ENCODE results near the gene ASPDH.

ASPDH gene

GRCh38 chr19:50513746-50514345, at the start of gene ASPDH:
Gene ASPDH, minus strand, starts transcription at chr19:50513913. Its CDS starts 90 bp downstream, at chr19:50513823.
- DNase-seq: peak; percentile 48

- no peak for DNase-seq
These were observed 49.3 kb upstream of the ASPDH start for GRCh38 chr19:50562996-50563395.

- no peak for DNase-seq
These were observed 48.6 kb upstream of the ASPDH start for GRCh38 chr19:50562329-50562728.

GRCh38 chr19:50559636-50560035, 45.9 kb upstream of the ASPDH start:
- no peak for DNase-seq

- no peak for DNase-seq
These were observed 44.7 kb upstream of the ASPDH start for GRCh38 chr19:50558449-50558848.

GRCh38 chr19:50558039-50558438, 44.3 kb upstream of the ASPDH start:
- no peak for DNase-seq

- no peak for DNase-seq
These were observed 43.4 kb upstream of the ASPDH start for GRCh38 chr19:50557009-50557613.

GRCh38 chr19:50556282-50557008, 42.7 kb upstream of the ASPDH start:
- peak; percentile 43 for DNase-seq

GRCh38 chr19:50555450-50556281, 42.0 kb upstream of the ASPDH start:
- DNase-seq: no peak

- DNase-seq: no peak
These were observed 41.3 kb upstream of the ASPDH start for GRCh38 chr19:50555033-50555432.

- DNase-seq: no peak
These were observed 40.5 kb upstream of the ASPDH start for GRCh38 chr19:50554212-50554611.

GRCh38 chr19:50553134-50553703, 39.5 kb upstream of the ASPDH start:
- no peak for DNase-seq

- DNase-seq: no peak
These were observed 38.8 kb upstream of the ASPDH start for GRCh38 chr19:50552540-50552939.

- no peak for DNase-seq
These were observed 38.0 kb upstream of the ASPDH start for GRCh38 chr19:50551715-50552187.

GRCh38 chr19:50551034-50551714, 37.5 kb upstream of the ASPDH start:
- no peak for DNase-seq

GRCh38 chr19:50550594-50550966, 36.9 kb upstream of the ASPDH start:
- DNase-seq: no peak

- DNase-seq: no peak
These were observed 36.3 kb upstream of the ASPDH start for GRCh38 chr19:50549927-50550593.

GRCh38 chr19:50549059-50549926, 35.6 kb upstream of the ASPDH start:
- no peak for DNase-seq

- DNase-seq: no peak
These were observed 34.7 kb upstream of the ASPDH start for GRCh38 chr19:50548191-50549058.

Measured in NCI-H146 (cell line).